H9 (cell line): ENCODE data around the gene TIMM23. TPM values are rescaled to one million over a fixed set of nuclear protein-coding genes. Genes with fewer than 3 reads are reported as not detected.

Experiments used
- DNase-seq: peaks from one replicate; pipeline ENCODE4 v3.0.0-alpha.2; 2017
- H2AFZ ChIP-seq: one replicate; pipeline ENCODE4 v1.6.1; 2013; ENCODE audit warnings: mild to moderate bottlenecking, low read length, control low read depth, moderate library complexity
- H2AK5ac ChIP-seq: 2 replicates; pipeline ENCODE4 v1.6.1; 2013; ENCODE audit warnings: low read length, control low read depth, mixed read lengths; ENCODE audit not compliant: insufficient read length
- H2BK120ac ChIP-seq: one replicate; pipeline ENCODE4 v1.6.1; 2013; ENCODE audit warnings: low read depth, mild to moderate bottlenecking, low read length, control low read depth, inconsistent platforms; ENCODE audit not compliant: poor library complexity, severe bottlenecking
- H2BK12ac ChIP-seq: 2 replicates; pipeline ENCODE4 v1.6.1; 2013; ENCODE audit warnings: low read length, control low read depth, mixed read lengths, low read depth; ENCODE audit not compliant: insufficient read length
- H2BK15ac ChIP-seq: 2 replicates; pipeline ENCODE4 v1.6.1; 2013; ENCODE audit warnings: low read depth, low read length, control low read depth
- H2BK20ac ChIP-seq: one replicate; pipeline ENCODE4 v1.6.1; 2013; ENCODE audit warnings: low read depth, mild to moderate bottlenecking, low read length, control low read depth, inconsistent platforms; ENCODE audit not compliant: poor library complexity, severe bottlenecking
- H2BK5ac ChIP-seq: 2 replicates; pipeline ENCODE4 v1.6.1; 2013; ENCODE audit warnings: low read length, control low read depth, mixed read lengths; ENCODE audit not compliant: insufficient read length
- H3K14ac ChIP-seq: 2 replicates; pipeline ENCODE4 v1.6.1; 2013; ENCODE audit warnings: low read length, control low read depth; ENCODE audit not compliant: insufficient read depth
- H3K18ac ChIP-seq: 2 replicates; pipeline ENCODE4 v1.6.1; 2013; ENCODE audit warnings: low read depth, mild to moderate bottlenecking, mixed read lengths, low read length, control low read depth; ENCODE audit not compliant: insufficient read length
- H3K23ac ChIP-seq: 2 replicates; pipeline ENCODE4 v1.6.1; 2013; ENCODE audit warnings: low read length, control low read depth, mixed read lengths, low read depth; ENCODE audit not compliant: insufficient read length
- H3K23me2 ChIP-seq: 2 replicates; pipeline ENCODE4 v1.6.1; 2013; ENCODE audit warnings: low read depth, mild to moderate bottlenecking, mixed read lengths, low read length, control low read depth; ENCODE audit not compliant: insufficient read length, poor library complexity, severe bottlenecking
- H3K27ac ChIP-seq: 2 replicates; pipeline ENCODE4 v1.5.1; 2013; ENCODE audit warnings: low read length, control low read depth, mixed read lengths, low read depth; ENCODE audit not compliant: insufficient read length
- H3K27me3 ChIP-seq: 2 replicates; pipeline ENCODE4 v1.6.1; 2013; ENCODE audit warnings: low read length, control low read depth, inconsistent platforms; ENCODE audit not compliant: insufficient read depth
- H3K4ac ChIP-seq: 2 replicates; pipeline ENCODE4 v1.6.1; 2013; ENCODE audit warnings: low read depth, mild to moderate bottlenecking, control low read depth, inconsistent platforms, low read length, moderate library complexity
- H3K4me1 ChIP-seq: 2 replicates; pipeline ENCODE4 v1.6.1; 2013; ENCODE audit warnings: low read length, control low read depth, inconsistent platforms; ENCODE audit not compliant: insufficient read depth
- H3K4me2 ChIP-seq: 2 replicates; pipeline ENCODE4 v1.6.1; 2013; ENCODE audit warnings: low read length, control low read depth, mixed read lengths; ENCODE audit not compliant: insufficient read length, insufficient read depth
- H3K56ac ChIP-seq: 2 replicates; pipeline ENCODE4 v1.6.1; 2013; ENCODE audit warnings: low read depth, mild to moderate bottlenecking, mixed read lengths, low read length, control low read depth; ENCODE audit not compliant: insufficient read length
- H3K79me1 ChIP-seq: 2 replicates; pipeline ENCODE4 v1.6.1; 2013; ENCODE audit warnings: low read depth, mild to moderate bottlenecking, moderate library complexity, low read length, control low read depth, inconsistent platforms; ENCODE audit not compliant: insufficient read depth, poor library complexity, severe bottlenecking
- H3K79me2 ChIP-seq: 2 replicates; pipeline ENCODE4 v1.6.1; 2013; ENCODE audit warnings: low read length, control low read depth, inconsistent platforms; ENCODE audit not compliant: insufficient read depth
- H3K9ac ChIP-seq: 2 replicates; pipeline ENCODE4 v1.6.1; 2013; ENCODE audit warnings: low read length, control low read depth, mixed read lengths; ENCODE audit not compliant: insufficient read length; ENCODE audit errors: extremely low read depth
- H3K9me3 ChIP-seq: one replicate; pipeline ENCODE4 v1.6.1; 2013; ENCODE audit warnings: low read depth, low read length, inconsistent platforms; ENCODE audit not compliant: control insufficient read depth
- H3T11ph ChIP-seq: one replicate; pipeline ENCODE4 v1.6.1; 2013; ENCODE audit warnings: mild to moderate bottlenecking, low read length, control low read depth, inconsistent platforms
- H4K20me1 ChIP-seq: one replicate; pipeline ENCODE4 v1.6.1; 2013; ENCODE audit not compliant: control insufficient read depth, insufficient read length, insufficient read depth
- H4K5ac ChIP-seq: 2 replicates; pipeline ENCODE4 v1.6.1; 2013; ENCODE audit warnings: low read depth, mild to moderate bottlenecking, mixed read lengths, low read length, control low read depth; ENCODE audit not compliant: insufficient read length
- H4K8ac ChIP-seq: replicated peaks from 2 replicates; pipeline ENCODE4 v1.6.1; 2013; ENCODE audit warnings: low read length, control low read depth, mixed read lengths, low read depth; ENCODE audit not compliant: insufficient read length
- H4K91ac ChIP-seq: 2 replicates; pipeline ENCODE4 v1.6.1; 2013; ENCODE audit warnings: low read depth, mild to moderate bottlenecking, moderate library complexity, mixed read lengths, low read length, control low read depth; ENCODE audit not compliant: insufficient read length
- H3K27ac Mint-ChIP-seq, 3 experiments: 2 replicates in 2 of 3; 3 replicates in 1 of 3; pipeline ENCODE4 v1.8.0; 2020 to 2021; ENCODE audit warnings: mixed read lengths in 3 of 3, mild to moderate bottlenecking in 1 of 3, moderate library complexity in 1 of 3
- H3K27me3 Mint-ChIP-seq: 2 replicates; pipeline ENCODE4 v1.8.0; 2021; ENCODE audit warnings: low read depth, mild to moderate bottlenecking, moderate library complexity, mixed read lengths
- H3K36me3 Mint-ChIP-seq, 3 experiments: 2 replicates in 2 of 3; 3 replicates in 1 of 3; pipeline ENCODE4 v1.8.0; 2020 to 2021; ENCODE audit warnings: low read depth in 3 of 3, mixed read lengths in 3 of 3; ENCODE audit not compliant: insufficient read depth in 1 of 3
- H3K4me1 Mint-ChIP-seq, 2 experiments: 2 replicates each; pipeline ENCODE4 v1.8.0; 2020; ENCODE audit warnings: mixed read lengths in 2 of 2
- H3K4me3 Mint-ChIP-seq, 2 experiments: 2 replicates in 1 of 2; 3 replicates in 1 of 2; pipeline ENCODE4 v1.8.0; 2020 to 2021; ENCODE audit warnings: mild to moderate bottlenecking in 2 of 2, mixed read lengths in 2 of 2, moderate library complexity in 1 of 2
- H3K9me3 Mint-ChIP-seq, 2 experiments: 2 replicates in 1 of 2; 3 replicates in 1 of 2; pipeline ENCODE4 v1.8.0; 2020; ENCODE audit warnings: mild to moderate bottlenecking in 2 of 2, mixed read lengths in 2 of 2, moderate library complexity in 1 of 2
- WGBS: extraction: QIAGEN DNeasy Blood & Tissue Kit; methylation state at CpG from one replicate; pipeline ENCODE4 v1.1.7; 2013; ENCODE audit warnings: missing lambda C conversion rate, low lambda C conversion rate, mixed read lengths; ENCODE audit not compliant: insufficient read length; ENCODE audit errors: extremely low coverage; 5-methylcytosine and 5-hydroxymethylcytosine counted together
- total RNA-seq: library from RNA; stranded (reverse); gene quantifications from 2 replicates; pipeline ENCODE4 v1.2.1, GENCODE V29; 2021
- TF ChIP-seq, protein P1 (sequence below): fragments of 200-600 bp; sonication (generic); conservative IDR thresholded peaks from 3 replicates; pipeline ENCODE4 v1.8.0; 2021; ENCODE audit warnings: antibody characterized with exemption, mild to moderate bottlenecking

Gene TIMM23
- total RNA-seq, 1 experiment from 2014 or later = 105 TPM

DNA sequence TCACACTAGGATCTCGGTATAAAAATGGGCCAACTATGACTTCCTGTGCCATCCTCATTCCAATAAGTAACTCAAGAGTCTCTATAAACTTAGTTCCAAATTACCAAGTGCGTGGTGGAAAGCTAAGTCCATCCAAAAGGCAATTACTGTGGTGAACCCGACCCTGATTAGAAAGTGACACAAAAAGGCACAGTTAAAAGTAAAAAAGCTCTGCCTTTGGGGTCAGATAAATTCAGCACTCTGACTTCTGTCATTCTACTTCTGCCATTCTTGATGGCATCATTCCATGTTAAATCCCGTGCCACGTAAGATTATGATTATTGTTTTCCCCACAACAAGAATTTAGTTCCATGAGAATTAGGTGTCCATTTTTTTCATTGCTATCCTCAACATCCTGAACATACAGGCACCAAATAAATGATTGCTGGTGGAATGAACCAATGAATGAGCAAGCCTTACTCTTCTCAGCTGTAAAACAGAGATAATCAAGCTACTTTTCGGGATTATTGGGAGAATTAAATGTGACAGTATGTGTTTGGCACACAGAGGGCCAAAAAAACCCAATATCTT, 57.3 kb downstream of the TIMM23 start:
- H2AFZ ChIP-seq = no peak overlapping the region

More for the DNA sequence above, 57.3 kb downstream of the TIMM23 start:
- no peak overlapping the region for H4K5ac ChIP-seq
- no peak overlapping the region for H3K23ac ChIP-seq
- no peak for DNase-seq
- no peak overlapping the region for H3K27ac ChIP-seq
- no peak overlapping the region for H2BK120ac ChIP-seq
- no peaks in the 10 kb centered on the region for H3K4me1 ChIP-seq
- H3K4ac ChIP-seq = no peak overlapping the region
- H3K36me3 Mint-ChIP-seq = no peaks in the 10 kb centered on the region
- no peak overlapping the region for H3T11ph ChIP-seq
- no peak overlapping the region for H4K91ac ChIP-seq
- H2BK5ac ChIP-seq = no peak overlapping the region
- H4K20me1 ChIP-seq = no peaks in the 10 kb centered on the region
- peaks cover 14 to 22% of the 10 kb centered on the region in 2 experiments for H3K4me1 Mint-ChIP-seq
- no CpG with 5 or more reads among the region's 6 CpGs for WGBS
- H2BK20ac ChIP-seq = no peak overlapping the region
- H4K8ac ChIP-seq = no peak overlapping the region
- H3K4me2 ChIP-seq = peak overlapping the region; percentile 56
- H3K27me3 ChIP-seq = no peaks in the 10 kb centered on the region
- H2BK12ac ChIP-seq = no peak overlapping the region
- TF ChIP-seq, protein P1, sequence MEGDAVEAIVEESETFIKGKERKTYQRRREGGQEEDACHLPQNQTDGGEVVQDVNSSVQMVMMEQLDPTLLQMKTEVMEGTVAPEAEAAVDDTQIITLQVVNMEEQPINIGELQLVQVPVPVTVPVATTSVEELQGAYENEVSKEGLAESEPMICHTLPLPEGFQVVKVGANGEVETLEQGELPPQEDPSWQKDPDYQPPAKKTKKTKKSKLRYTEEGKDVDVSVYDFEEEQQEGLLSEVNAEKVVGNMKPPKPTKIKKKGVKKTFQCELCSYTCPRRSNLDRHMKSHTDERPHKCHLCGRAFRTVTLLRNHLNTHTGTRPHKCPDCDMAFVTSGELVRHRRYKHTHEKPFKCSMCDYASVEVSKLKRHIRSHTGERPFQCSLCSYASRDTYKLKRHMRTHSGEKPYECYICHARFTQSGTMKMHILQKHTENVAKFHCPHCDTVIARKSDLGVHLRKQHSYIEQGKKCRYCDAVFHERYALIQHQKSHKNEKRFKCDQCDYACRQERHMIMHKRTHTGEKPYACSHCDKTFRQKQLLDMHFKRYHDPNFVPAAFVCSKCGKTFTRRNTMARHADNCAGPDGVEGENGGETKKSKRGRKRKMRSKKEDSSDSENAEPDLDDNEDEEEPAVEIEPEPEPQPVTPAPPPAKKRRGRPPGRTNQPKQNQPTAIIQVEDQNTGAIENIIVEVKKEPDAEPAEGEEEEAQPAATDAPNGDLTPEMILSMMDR = no peak
- 0 out of 2 replicates have a peak, but pooled peaks cover 2% of the 10 kb centered on the region for H3K27me3 Mint-ChIP-seq
- H2AK5ac ChIP-seq = no peak overlapping the region
- no peak overlapping the region for H3K18ac ChIP-seq
- no peaks in the 10 kb centered on the region; the same call in 1 of the 2 replicates for H3K79me2 ChIP-seq
- no peaks in the 10 kb centered on the region for H3K9me3 Mint-ChIP-seq
- peak overlapping the region; percentile 92 for H3K4me3 Mint-ChIP-seq
- peaks cover 3% of the 10 kb centered on the region for H3K23me2 ChIP-seq
- H3K9ac ChIP-seq = peak overlapping the region; percentile 74
- no peak overlapping the region for H3K14ac ChIP-seq
- no peak overlapping the region for H2BK15ac ChIP-seq
- no peak overlapping the region for H3K56ac ChIP-seq
- H3K79me1 ChIP-seq = no peaks in the 10 kb centered on the region
- no peaks in the 10 kb centered on the region for H3K9me3 ChIP-seq
- peak overlapping the region in 2 of 3 experiments; percentile 85 to 92; a peak in 2 of 7 replicates for H3K27ac Mint-ChIP-seq
